Suppressor macrophage (primary cell): ENCODE measurements around the gene HOXC11.
A peak's percentile ranks its signal among the peaks of the same experiment; 100 is the strongest.

Experiments used
- DNase-seq, 4 experiments: peaks; one replicate each; pipeline ENCODE4 v3.0.0-alpha.2; 2020 to 2022

The HOXC11 gene

GRCh38 chr12:53998900-53999236, 25.9 kb downstream of the HOXC11 start:
- no peak for DNase-seq

DNA sequence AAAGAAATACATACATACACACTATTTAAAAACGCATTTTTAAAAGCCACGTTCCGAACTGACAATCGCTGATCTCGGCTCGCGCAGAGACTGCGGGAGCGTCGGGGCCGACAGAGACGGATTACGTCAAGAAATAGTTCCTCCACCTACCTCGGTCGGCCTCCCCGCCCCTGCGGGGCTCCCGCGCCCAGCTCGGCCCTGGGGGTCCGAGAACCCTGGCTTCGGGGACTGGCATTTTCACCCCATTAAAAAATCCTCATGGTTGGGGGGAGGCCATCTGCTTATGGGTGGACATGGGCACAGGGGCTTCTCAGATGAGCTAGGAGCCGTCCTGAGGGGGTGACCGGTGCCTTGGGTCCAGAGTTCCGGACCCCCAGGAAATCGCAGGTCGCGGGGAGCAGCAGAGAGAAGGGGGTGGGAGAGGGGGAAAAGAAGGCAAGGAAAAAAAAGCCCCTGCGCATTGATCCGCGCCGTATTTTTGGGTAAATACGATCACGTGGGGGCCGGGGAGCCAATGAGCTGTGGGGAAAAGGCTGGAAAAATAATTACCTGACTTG, 26.7 kb downstream of the HOXC11 start:
- DNase-seq: no peak

DNA sequence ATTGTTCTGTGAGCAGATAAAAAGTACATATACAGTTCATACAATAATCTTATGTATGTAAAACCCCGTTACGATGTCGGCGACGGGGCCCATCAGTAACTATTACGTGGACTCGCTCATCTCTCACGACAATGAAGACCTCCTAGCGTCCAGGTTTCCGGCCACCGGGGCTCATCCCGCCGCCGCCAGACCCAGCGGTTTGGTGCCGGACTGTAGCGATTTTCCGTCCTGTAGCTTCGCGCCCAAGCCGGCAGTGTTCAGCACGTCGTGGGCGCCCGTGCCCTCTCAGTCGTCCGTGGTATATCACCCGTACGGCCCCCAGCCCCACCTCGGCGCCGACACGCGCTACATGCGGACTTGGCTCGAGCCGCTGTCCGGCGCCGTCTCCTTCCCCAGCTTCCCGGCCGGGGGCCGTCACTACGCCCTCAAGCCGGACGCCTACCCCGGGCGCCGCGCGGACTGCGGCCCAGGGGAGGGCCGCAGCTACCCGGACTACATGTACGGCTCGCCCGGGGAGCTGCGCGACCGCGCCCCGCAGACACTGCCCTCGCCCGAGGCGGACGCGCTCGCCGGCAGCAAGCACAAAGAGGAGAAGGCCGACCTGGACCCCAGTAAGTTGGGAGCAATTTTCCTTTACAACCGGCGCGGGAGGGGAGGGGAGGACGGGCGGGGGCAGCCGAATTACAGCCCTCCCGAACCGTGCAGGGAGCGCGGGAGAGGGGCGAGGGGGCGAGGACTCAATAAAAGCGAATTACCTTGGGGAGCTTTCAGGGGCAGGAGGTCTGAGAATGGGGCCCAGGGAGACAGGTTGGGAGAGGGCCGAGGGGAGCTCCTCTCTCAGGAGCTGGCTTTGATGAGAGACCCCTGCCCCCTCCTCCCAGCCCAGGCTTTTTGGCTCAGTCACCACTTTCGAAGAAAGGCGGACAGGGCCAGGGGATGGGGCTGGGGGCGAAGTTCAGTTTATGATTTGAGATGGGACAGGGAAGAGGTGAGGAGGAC, 27.5 kb downstream of the HOXC11 start, which contains the start of gene HOXC9:
HOXC9 (plus strand) TSS at position 46 of the 999 bp plus-strand sequence; CDS start at position 74, 28 bp downstream.
- peak in 1 of 4 experiments; percentile 25 for DNase-seq

DNA sequence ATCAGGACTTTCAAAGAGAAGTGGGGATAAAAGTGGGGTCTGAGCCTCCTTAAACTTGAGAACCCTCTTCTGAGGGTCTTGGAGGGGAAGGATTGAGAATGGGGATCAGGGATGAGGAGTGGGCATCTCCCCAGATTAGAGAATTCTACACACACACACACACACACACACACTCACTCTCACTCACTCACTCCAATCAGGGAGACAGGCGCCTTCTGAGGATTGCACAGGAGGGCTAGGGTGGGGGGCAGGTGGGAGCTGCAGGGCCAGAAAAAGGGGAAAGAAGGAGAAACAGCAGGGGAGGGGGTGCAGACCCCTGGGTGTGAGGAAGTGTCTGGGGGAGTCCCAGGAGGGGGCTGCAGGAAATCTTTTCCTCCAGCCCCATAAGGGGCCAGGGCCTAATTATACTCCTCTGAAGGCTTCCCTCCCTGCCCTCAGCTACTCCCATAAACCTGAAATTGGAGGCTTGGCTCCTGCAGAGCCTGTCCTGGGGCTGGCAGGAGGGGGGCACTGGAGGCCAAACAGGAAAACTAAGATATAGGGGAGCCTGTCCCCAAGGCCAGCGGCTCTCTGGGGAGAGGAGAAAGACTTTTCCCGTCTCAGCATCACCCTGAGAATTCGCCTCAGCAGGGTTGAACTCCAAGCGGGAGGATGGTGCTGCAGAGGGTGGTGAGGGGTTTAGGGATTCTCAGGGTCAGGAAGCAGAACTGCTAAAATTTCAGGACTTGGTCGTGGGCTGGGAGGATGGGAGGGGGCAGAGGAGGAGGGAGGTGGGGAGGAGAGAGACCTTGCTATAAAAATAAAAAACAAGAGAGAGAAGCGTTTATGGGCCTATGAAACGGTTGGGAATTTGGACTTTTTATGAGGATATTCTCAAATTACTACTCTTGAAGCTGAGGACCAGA, 28.6 kb downstream of the HOXC11 start:
- DNase-seq: no peak

DNA sequence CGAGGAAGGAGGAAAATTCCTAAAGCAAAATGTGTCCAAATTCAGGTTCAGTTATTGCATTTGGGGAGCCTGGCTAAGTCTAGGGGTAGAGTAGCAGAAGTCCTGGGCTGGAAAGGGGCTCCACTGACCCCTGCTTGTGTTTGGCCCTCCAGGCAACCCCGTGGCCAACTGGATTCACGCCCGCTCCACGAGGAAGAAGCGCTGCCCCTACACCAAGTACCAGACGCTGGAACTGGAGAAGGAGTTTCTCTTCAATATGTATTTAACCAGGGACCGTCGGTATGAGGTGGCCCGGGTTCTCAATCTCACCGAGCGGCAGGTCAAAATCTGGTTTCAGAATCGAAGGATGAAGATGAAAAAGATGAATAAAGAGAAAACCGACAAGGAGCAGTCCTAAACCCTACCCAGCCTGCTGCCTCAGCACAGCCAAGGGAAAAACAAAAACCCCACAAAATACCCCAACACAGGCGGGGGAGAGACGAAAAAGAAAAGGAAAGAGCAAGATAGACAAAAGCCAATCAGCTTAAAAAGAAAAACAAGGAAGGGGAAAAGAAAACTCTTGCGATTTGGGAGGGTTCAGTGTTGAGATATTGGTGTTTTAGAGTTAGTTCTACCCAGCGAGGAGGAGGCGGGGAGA, 29.5 kb downstream of the HOXC11 start:
- no peak for DNase-seq

DNA sequence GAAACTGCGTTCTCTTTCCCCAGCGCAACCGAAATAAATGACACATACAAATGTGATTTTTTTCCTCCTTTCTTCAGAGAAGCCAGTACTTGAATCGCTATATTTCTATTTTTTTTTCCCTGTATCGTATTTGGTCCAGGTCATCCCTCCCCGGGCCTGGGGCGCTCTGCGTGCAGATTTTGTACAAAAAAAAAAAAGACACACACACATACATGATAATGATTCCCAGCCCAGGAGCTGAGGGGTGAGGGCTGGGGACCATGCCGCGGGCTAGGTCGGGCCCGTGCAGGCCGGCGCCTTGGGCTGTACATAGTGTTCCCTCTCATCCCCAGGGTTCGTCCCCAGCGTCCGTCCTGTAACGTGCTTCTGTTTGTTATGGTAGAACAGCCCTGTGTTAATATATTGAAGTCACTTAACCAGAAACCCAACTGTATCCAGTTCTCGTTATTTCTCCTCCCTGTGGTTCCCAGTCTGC, 30.0 kb downstream of the HOXC11 start:
- no peak for DNase-seq

DNA sequence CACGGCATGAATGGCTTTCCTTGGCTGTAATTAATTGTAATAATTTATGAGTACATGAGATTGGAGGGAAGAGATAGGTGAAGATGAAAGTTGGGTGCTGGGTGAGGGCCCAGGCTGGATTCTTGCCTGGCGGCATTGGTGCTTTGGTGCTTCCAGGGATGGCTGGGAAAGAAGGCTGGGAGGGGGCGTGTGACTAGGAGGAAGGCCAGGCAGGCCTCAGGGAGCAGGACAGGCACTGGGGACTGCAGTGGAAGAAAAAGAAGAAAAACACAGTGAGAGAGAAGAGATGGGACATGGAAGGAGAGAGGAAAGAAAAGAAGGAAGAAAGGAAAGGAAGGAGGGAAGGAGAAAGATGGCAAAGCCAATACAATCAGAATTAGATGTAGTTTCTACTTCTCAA, 30.7 kb downstream of the HOXC11 start:
- no peak for DNase-seq

GRCh38 chr12:54004063-54004840, 31.3 kb downstream of the HOXC11 start:
- no peak for DNase-seq

DNA sequence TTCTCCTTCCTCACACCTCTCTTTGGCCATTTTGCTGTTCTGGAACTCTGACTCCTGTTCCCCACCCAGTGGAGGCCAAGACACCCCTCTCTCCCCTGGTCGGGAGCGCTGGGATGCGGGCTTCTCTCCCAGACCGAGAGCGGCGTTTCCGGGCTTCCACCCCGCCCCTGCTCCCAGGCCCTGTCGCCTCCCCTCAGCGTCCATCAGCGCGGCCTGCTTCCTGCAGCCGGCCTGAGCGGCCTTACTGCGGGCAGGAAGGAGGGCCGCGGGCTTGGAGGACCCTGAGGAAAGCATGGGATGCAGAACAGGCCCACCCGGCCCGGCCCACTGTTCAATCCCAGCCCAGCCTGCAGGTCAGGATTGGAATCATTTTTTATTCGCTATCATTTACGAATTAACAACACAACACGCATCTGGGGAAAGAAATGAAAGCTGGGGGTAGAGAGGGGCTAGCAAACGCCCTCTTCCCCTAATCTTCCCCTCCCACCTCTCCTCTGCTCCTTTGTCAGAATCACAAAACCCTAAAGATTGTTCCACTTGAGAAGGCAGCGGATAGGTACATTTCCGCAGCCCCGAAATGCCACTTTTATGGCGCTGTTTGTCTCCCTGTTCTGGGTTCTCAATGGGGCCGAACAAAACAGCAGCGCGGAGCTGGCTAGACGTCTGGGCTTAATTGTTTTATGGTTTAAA, 32.1 kb downstream of the HOXC11 start:
- DNase-seq: no peak

DNA sequence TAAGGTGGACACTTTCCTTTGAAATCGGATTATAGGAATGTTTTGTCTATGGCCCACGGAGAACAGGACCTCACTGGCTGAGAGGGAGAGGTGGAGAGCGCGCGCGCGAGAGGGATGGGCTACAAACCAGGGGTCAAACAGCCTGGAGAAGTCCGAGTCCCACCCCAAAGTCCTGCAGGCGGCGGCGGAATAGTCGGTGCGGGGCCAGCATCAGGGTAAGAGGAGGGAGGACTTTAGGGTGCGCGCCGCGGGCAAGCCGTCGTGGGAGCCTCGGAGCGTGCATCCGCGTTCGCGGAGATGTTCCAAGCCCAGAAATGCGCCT, 32.6 kb downstream of the HOXC11 start:
- no peak for DNase-seq

DNA sequence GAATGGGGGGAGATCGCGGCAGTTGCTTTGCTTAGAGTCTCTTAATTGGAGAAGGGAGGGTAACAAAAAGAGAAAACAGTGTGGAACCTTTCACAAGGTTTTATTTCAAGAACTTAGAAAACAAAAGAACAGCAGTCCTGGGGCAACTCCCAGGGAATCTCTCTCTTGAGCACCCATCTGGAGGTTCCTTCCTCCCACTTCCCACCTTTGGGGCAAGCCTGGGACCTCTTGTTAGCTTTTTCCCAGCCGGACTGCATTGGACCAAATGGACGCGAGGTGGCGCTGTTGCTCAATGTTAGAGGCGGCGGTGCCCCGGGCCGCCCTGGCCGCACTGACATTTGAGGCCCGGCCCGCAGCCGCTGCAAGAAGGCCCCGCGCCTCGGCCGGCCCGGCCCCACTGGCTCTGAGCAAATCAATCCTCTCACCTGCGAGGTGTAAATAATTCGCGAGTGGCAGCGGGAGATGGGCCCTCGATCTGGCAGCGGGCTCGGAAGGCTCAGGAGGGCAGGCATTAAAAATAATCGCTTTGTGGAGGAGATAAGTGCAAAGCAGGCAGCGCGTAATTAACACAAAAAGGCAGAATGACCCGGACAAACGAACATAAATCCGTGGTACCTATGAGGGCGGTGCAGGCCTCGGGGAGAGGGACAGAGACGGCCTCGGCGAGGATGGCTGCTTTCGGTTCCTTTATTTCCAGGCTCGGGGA, 33.1 kb downstream of the HOXC11 start:
- peak; percentile 82 to 91 (median 90) for DNase-seq

- no peak for DNase-seq
Measured at GRCh38 chr12:54006559-54007220, 33.8 kb downstream of the HOXC11 start.

GRCh38 chr12:54007538-54008259, 34.8 kb downstream of the HOXC11 start:
- no peak for DNase-seq

GRCh38 chr12:54008260-54008552, 35.3 kb downstream of the HOXC11 start:
- DNase-seq: no peak

GRCh38 chr12:54009171-54010052, 36.5 kb downstream of the HOXC11 start:
- peak; percentile 23 to 63 (median 46) for DNase-seq

GRCh38 chr12:54010053-54010971, 37.4 kb downstream of the HOXC11 start:
- DNase-seq: no peak
